ENCODE measurements around the gene CUL4A.
"Not testable (repeated sequence)": the region's sequence is repeated elsewhere in the genome, so short reads cannot be mapped to it uniquely, and the experiment has no call there.

Gene CUL4A

GRCh38 chr13:113161433-113161832 lies 48.0 kb upstream of the CUL4A start:
- H4K20me1 ChIP-seq (ENCODE audit: insufficient read depth, low read length, poor library complexity, severe bottlenecking), result no peaks in the 10 kb centered on the region
- H3K9me3 ChIP-seq (ENCODE audit: insufficient read depth, low read depth, low read length), result no peaks in the 10 kb centered on the region
- H2AFZ ChIP-seq (ENCODE audit: low read length), result no peak overlapping the region
- TF ChIP-seq CTCF (conservative IDR thresholded peaks at IDR 0.05; ENCODE audit: low read length), result no peak
- no peak for TF ChIP-seq EZH2phosphoT487 (IDR thresholded peaks at IDR 0.05; ENCODE audit: borderline replicate concordance)
- H3K9ac ChIP-seq (ENCODE audit: low read depth, low read length, poor library complexity, severe bottlenecking), result no peak overlapping the region
- H3K36me3 ChIP-seq (ENCODE audit: insufficient read depth, low read length), result no peaks in the 10 kb centered on the region
- H3K27me3 ChIP-seq (ENCODE audit: insufficient read depth, low read length, poor library complexity, severe bottlenecking), result no peaks in the 10 kb centered on the region
- no peaks in the 10 kb centered on the region for H3K79me2 ChIP-seq (ENCODE audit: insufficient read depth, low read length)
- H3K4me1 ChIP-seq (ENCODE audit: insufficient read depth, low read length, poor library complexity, severe bottlenecking), result no peaks in the 10 kb centered on the region
- no peak overlapping the region for H3K4me3 ChIP-seq (ENCODE audit: low read length, poor library complexity, severe bottlenecking)
- H3F3A ChIP-seq (ENCODE audit: low read depth), result no peaks in the 10 kb centered on the region
- no peak overlapping the region for H3K4me2 ChIP-seq (ENCODE audit: low read depth, low read length, poor library complexity, severe bottlenecking)
- H3K9me2 ChIP-seq (replicated peaks; ENCODE audit: low read depth, low read length), result no peaks in the 10 kb centered on the region

GRCh38 chr13:113161975-113162374 lies 47.4 kb upstream of the CUL4A start:
- not testable (repeated sequence) for H3K79me2 ChIP-seq (ENCODE audit: insufficient read depth, low read length); H3K9ac ChIP-seq (ENCODE audit: low read depth, low read length, poor library complexity, severe bottlenecking); H3K27me3 ChIP-seq (ENCODE audit: insufficient read depth, low read length, poor library complexity, severe bottlenecking); H3K4me3 ChIP-seq (ENCODE audit: low read length, poor library complexity, severe bottlenecking); H3F3A ChIP-seq (ENCODE audit: low read depth); H3K9me3 ChIP-seq (ENCODE audit: insufficient read depth, low read depth, low read length); H4K20me1 ChIP-seq (ENCODE audit: insufficient read depth, low read length, poor library complexity, severe bottlenecking); H3K4me1 ChIP-seq (ENCODE audit: insufficient read depth, low read length, poor library complexity, severe bottlenecking); H3K4me2 ChIP-seq (ENCODE audit: low read depth, low read length, poor library complexity, severe bottlenecking); H3K9me2 ChIP-seq (replicated peaks; ENCODE audit: low read depth, low read length); H3K36me3 ChIP-seq (ENCODE audit: insufficient read depth, low read length); H2AFZ ChIP-seq (ENCODE audit: low read length)

- TF ChIP-seq EZH2phosphoT487 (IDR thresholded peaks at IDR 0.05; ENCODE audit: borderline replicate concordance), result no peak
- no peak for TF ChIP-seq CTCF (conservative IDR thresholded peaks at IDR 0.05; ENCODE audit: low read length)
- Histone ChIP-seq H3K4me1 (ENCODE audit: insufficient read depth, low read length, poor library complexity, severe bottlenecking) (no peaks in the 10 kb centered on the region), H3K9ac (ENCODE audit: low read depth, low read length, poor library complexity, severe bottlenecking) (no peak overlapping the region), H3F3A (ENCODE audit: low read depth) (no peaks in the 10 kb centered on the region), H3K9me2 (replicated peaks; ENCODE audit: low read depth, low read length) (no peaks in the 10 kb centered on the region), H3K27me3 (ENCODE audit: insufficient read depth, low read length, poor library complexity, severe bottlenecking) (no peaks in the 10 kb centered on the region), H3K36me3 (ENCODE audit: insufficient read depth, low read length) (no peaks in the 10 kb centered on the region), H3K4me3 (ENCODE audit: low read length, poor library complexity, severe bottlenecking) (no peak overlapping the region), H3K79me2 (ENCODE audit: insufficient read depth, low read length) (no peaks in the 10 kb centered on the region), H2AFZ (ENCODE audit: low read length) (no peak overlapping the region), H4K20me1 (ENCODE audit: insufficient read depth, low read length, poor library complexity, severe bottlenecking) (no peaks in the 10 kb centered on the region), H3K9me3 (ENCODE audit: insufficient read depth, low read depth, low read length) (no peaks in the 10 kb centered on the region), H3K4me2 (ENCODE audit: low read depth, low read length, poor library complexity, severe bottlenecking) (no peak overlapping the region)
Measured at GRCh38 chr13:113162783-113163685, 46.4 kb upstream of the CUL4A start.

GRCh38 chr13:113164492-113164891 lies 44.9 kb upstream of the CUL4A start:
- H3K4me3 ChIP-seq (ENCODE audit: low read length, poor library complexity, severe bottlenecking), result no peak overlapping the region
- H4K20me1 ChIP-seq (ENCODE audit: insufficient read depth, low read length, poor library complexity, severe bottlenecking), result no peaks in the 10 kb centered on the region
- no peak overlapping the region for H3K9ac ChIP-seq (ENCODE audit: low read depth, low read length, poor library complexity, severe bottlenecking)
- no peak overlapping the region for H3K4me2 ChIP-seq (ENCODE audit: low read depth, low read length, poor library complexity, severe bottlenecking)
- no peaks in the 10 kb centered on the region for H3K79me2 ChIP-seq (ENCODE audit: insufficient read depth, low read length)
- no peaks in the 10 kb centered on the region for H3K9me2 ChIP-seq (replicated peaks; ENCODE audit: low read depth, low read length)
- no peaks in the 10 kb centered on the region for H3K36me3 ChIP-seq (ENCODE audit: insufficient read depth, low read length)
- no peaks in the 10 kb centered on the region for H3K27me3 ChIP-seq (ENCODE audit: insufficient read depth, low read length, poor library complexity, severe bottlenecking)
- H2AFZ ChIP-seq (ENCODE audit: low read length), result no peak overlapping the region
- TF ChIP-seq EZH2phosphoT487 (IDR thresholded peaks at IDR 0.05; ENCODE audit: borderline replicate concordance) (no peak), CTCF (conservative IDR thresholded peaks at IDR 0.05; ENCODE audit: low read length) (no peak)
- no peaks in the 10 kb centered on the region for H3F3A ChIP-seq (ENCODE audit: low read depth)
- H3K9me3 ChIP-seq (ENCODE audit: insufficient read depth, low read depth, low read length), result no peaks in the 10 kb centered on the region
- no peaks in the 10 kb centered on the region for H3K4me1 ChIP-seq (ENCODE audit: insufficient read depth, low read length, poor library complexity, severe bottlenecking)
